A549 (cell line): ENCODE data around the gene CD53.

Experiments
- CBX2 ChIP-seq: fragments of 200-600 bp; sonication (generic); IDR thresholded peaks from 2 replicates; pipeline ENCODE4 v1.6.1; 2016; ENCODE audit warnings: low read depth, mild to moderate bottlenecking, borderline replicate concordance
- CTCF ChIP-seq: fragments of >200 bp; sonication (Bioruptor Twin); formaldehyde crosslinking; IDR thresholded peaks from 3 replicates; pipeline ENCODE4 v1.5.1; 2016
- JUN ChIP-seq, 2 experiments: fragments of >200 bp; sonication (Bioruptor Twin); formaldehyde crosslinking; IDR thresholded peaks; 2 replicates in 1 of 2; 3 replicates in 1 of 2; pipeline ENCODE4 v1.6.1; 2016 to 2017
- POLR2A ChIP-seq: IDR thresholded peaks from 2 replicates; pipeline ENCODE4 v1.6.1; 2012; ENCODE audit warnings: mild to moderate bottlenecking, low read length
- RFX5 ChIP-seq: fragments of 450-650 bp; IDR thresholded peaks from 2 replicates; pipeline ENCODE4 v1.7.1; 2014; ENCODE audit warnings: antibody characterized with exemption, mild to moderate bottlenecking, moderate library complexity

- no peak for TF ChIP-seq JUN (IDR thresholded peaks at IDR 0.05)
- TF ChIP-seq CTCF: no peak
- TF ChIP-seq RFX5: no peak
- no peak for TF ChIP-seq POLR2A
- no peak for TF ChIP-seq CBX2
Observed at GRCh38 chr1:110880708-110881374, 7.9 kb downstream of the CD53 start.
